HepG2 (cell line): ENCODE measurements around the gene NAALADL1. TPM values are rescaled to one million over a fixed set of nuclear protein-coding genes. Genes with fewer than 3 reads are reported as not detected.

Source experiments
- HMG20B ChIP-seq: conservative IDR thresholded peaks from 2 replicates; pipeline ENCODE4 v1.6.1; 2016; ENCODE audit warnings: missing genetic modification reagents, missing compliant biosample characterization
- MAZ ChIP-seq, 2 experiments: sonication (generic) in 1 of 2; formaldehyde crosslinking in 1 of 2; IDR thresholded peaks; 2 replicates each; pipeline versions ENCODE4 v1.5.0 to v1.6.1; 2012 to 2020; ENCODE audit warnings: low read depth in 2 of 2, mild to moderate bottlenecking in 2 of 2, borderline replicate concordance in 1 of 2, improper control_type of control experiment in 1 of 2, low read length in 1 of 2, missing genetic modification reagents in 1 of 2, moderate library complexity in 1 of 2
- MYC ChIP-seq: sonication (generic); formaldehyde crosslinking; IDR thresholded peaks from 2 replicates; pipeline ENCODE4 v1.9.0; 2021; ENCODE audit warnings: missing genetic modification reagents, borderline replicate concordance
- RXRB ChIP-seq: IDR thresholded peaks from 2 replicates; pipeline ENCODE4 v1.6.1; 2016; ENCODE audit warnings: borderline replicate concordance, missing genetic modification reagents, missing compliant biosample characterization
- TAF1 ChIP-seq: sonication (generic); formaldehyde crosslinking; IDR thresholded peaks from 2 replicates; pipeline ENCODE4 v1.4.0; 2020; ENCODE audit warnings: missing genetic modification reagents
- TBX3 ChIP-seq: fragments of 450-650 bp; IDR thresholded peaks from 2 replicates; pipeline ENCODE4 v1.6.1; 2017; ENCODE audit warnings: antibody characterized with exemption, mild to moderate bottlenecking, inconsistent platforms, borderline replicate concordance
- TOE1 ChIP-seq: sonication (generic); formaldehyde crosslinking; IDR thresholded peaks from 2 replicates; pipeline ENCODE4 v1.4.0; 2020; ENCODE audit warnings: mild to moderate bottlenecking, missing genetic modification reagents
- ZBTB10 ChIP-seq: sonication (generic); formaldehyde crosslinking; IDR thresholded peaks from 2 replicates; pipeline ENCODE4 v1.4.0; 2020; ENCODE audit warnings: missing genetic modification reagents, borderline replicate concordance
- ZBTB7B ChIP-seq: sonication (generic); formaldehyde crosslinking; IDR thresholded peaks from 2 replicates; pipeline ENCODE4 v1.4.0; 2020; ENCODE audit warnings: missing genetic modification reagents
- ZC3H13 ChIP-seq: sonication (generic); formaldehyde crosslinking; IDR thresholded peaks from 2 replicates; pipeline ENCODE4 v1.8.1; 2023; ENCODE audit warnings: mild to moderate bottlenecking, missing genetic modification reagents, moderate library complexity
- ZNF253 ChIP-seq: sonication (generic); formaldehyde crosslinking; IDR thresholded peaks from 2 replicates; pipeline ENCODE4 v1.8.0; 2022; ENCODE audit warnings: mild to moderate bottlenecking, missing genetic modification reagents, borderline replicate concordance
- ZNF839 ChIP-seq: sonication (generic); formaldehyde crosslinking; IDR thresholded peaks from 2 replicates; pipeline ENCODE4 v1.4.0; 2020; ENCODE audit warnings: missing genetic modification reagents, mild to moderate bottlenecking, borderline replicate concordance
- ZSCAN31 ChIP-seq: sonication (generic); formaldehyde crosslinking; IDR thresholded peaks from 2 replicates; pipeline ENCODE4 v1.5.0; 2020; ENCODE audit warnings: low read depth, mild to moderate bottlenecking, missing genetic modification reagents
- polyA plus RNA-seq, 8 experiments: library from polyadenylated mRNA; depleted of rRNA in 3 of 8; stranded (reverse) in 7 of 8; unstranded in 1 of 8; fragments of >200 nt; fragmentation: Illumina TruSeq in 4 of 8; extraction: Trizol in 4 of 8; gene quantifications; 2 replicates each; pipeline versions ENCODE4 v1.2.1 to v1.2.3, GENCODE V29; 2011 to 2016; ENCODE audit warnings: low read depth in 4 of 8, missing spikeins in 1 of 8, mixed read lengths in 1 of 8; ENCODE audit not compliant: insufficient read depth in 1 of 8
- total RNA-seq, 5 experiments: library from RNA; depleted of rRNA; stranded (reverse); fragments of >200 nt; fragmentation: Illumina TruSeq; extraction: Trizol; gene quantifications; 2 replicates each; pipeline ENCODE4 v1.2.3, GENCODE V29; 2016; ENCODE audit warnings: low read depth in 1 of 5
- TF ChIP-seq, protein P1 (sequence below): sonication (generic); formaldehyde crosslinking; IDR thresholded peaks from 2 replicates; pipeline ENCODE4 v1.4.0; 2020; ENCODE audit warnings: missing genetic modification reagents
- TF ChIP-seq, protein P2 (sequence below): sonication (generic); formaldehyde crosslinking; IDR thresholded peaks from 2 replicates; pipeline ENCODE4 v1.4.0; 2020; ENCODE audit warnings: missing genetic modification reagents, borderline replicate concordance

NAALADL1 gene
- total and polyA plus RNA-seq, 2 of the 13 experiments (the other 11 are each of a cell fraction or from before 2014, with no cell fraction given) = 9.3 to 33.9 TPM

DNA sequence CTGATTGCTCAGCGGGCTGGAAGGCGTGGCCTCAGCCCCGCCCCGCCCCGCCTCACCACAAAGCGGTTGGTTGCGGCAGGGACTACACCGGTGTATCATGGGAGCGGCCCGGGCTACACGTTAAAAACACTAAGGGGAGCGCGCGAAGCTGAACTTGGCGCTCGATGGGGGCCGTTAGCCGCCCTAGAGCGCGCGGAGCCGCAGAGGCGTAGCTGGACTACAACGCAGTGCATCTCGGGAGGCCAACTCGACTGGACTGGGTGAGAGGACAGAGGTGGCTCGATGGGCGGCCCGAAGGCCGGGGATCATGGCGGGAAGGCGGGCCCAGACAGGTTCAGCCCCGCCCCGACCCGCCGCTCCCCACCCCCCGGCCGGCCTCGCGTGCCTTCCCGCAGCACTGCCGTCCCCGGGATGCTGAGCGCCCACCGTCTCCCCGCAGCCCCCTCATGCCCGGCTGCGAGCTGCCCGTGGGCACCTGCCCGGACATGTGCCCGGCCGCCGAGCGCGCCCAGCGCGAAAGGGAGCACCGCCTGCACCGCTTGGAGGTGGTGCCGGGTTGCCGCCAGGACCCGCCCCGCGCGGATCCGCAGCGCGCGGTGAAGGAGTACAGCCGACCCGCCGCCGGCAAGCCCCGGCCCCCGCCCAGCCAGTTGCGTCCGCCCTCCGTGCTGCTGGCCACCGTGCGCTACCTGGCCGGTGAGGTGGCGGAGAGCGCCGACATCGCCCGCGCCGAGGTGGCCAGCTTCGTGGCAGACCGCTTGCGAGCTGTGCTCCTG, 17.3 kb downstream of the NAALADL1 start, which contains the start of gene SAC3D1 (continued):
- TF ChIP-seq ZNF253 (CRISPR knock-in tag) = 0 out of 2 replicates have a peak, but pooled peaks have one; percentile 17
- no peak for TF ChIP-seq ZBTB10 (CRISPR knock-in tag)
- TF ChIP-seq ZBTB7B (CRISPR knock-in tag) = peak; percentile 66; the same call in 1 of the 2 replicates
- no peak for TF ChIP-seq HMG20B (CRISPR knock-in tag)
- TF ChIP-seq, protein P1, sequence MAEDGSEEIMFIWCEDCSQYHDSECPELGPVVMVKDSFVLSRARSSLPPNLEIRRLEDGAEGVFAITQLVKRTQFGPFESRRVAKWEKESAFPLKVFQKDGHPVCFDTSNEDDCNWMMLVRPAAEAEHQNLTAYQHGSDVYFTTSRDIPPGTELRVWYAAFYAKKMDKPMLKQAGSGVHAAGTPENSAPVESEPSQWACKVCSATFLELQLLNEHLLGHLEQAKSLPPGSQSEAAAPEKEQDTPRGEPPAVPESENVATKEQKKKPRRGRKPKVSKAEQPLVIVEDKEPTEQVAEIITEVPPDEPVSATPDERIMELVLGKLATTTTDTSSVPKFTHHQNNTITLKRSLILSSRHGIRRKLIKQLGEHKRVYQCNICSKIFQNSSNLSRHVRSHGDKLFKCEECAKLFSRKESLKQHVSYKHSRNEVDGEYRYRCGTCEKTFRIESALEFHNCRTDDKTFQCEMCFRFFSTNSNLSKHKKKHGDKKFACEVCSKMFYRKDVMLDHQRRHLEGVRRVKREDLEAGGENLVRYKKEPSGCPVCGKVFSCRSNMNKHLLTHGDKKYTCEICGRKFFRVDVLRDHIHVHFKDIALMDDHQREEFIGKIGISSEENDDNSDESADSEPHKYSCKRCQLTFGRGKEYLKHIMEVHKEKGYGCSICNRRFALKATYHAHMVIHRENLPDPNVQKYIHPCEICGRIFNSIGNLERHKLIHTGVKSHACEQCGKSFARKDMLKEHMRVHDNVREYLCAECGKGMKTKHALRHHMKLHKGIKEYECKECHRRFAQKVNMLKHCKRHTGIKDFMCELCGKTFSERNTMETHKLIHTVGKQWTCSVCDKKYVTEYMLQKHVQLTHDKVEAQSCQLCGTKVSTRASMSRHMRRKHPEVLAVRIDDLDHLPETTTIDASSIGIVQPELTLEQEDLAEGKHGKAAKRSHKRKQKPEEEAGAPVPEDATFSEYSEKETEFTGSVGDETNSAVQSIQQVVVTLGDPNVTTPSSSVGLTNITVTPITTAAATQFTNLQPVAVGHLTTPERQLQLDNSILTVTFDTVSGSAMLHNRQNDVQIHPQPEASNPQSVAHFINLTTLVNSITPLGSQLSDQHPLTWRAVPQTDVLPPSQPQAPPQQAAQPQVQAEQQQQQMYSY (CRISPR knock-in tag) = 0 out of 2 replicates have a peak, but pooled peaks have one; percentile 20
- peak; percentile 65 for TF ChIP-seq MYC (CRISPR knock-in tag)
- peak; percentile 52; the same call in 1 of the 2 replicates for TF ChIP-seq TAF1 (CRISPR knock-in tag)
- TF ChIP-seq ZC3H13 = 0 out of 2 replicates have a peak, but pooled peaks have one; percentile 60
- TF ChIP-seq ZNF839 (CRISPR knock-in tag) = no peak
- TF ChIP-seq TOE1 (CRISPR knock-in tag) = no peak
- TF ChIP-seq, protein P2, sequence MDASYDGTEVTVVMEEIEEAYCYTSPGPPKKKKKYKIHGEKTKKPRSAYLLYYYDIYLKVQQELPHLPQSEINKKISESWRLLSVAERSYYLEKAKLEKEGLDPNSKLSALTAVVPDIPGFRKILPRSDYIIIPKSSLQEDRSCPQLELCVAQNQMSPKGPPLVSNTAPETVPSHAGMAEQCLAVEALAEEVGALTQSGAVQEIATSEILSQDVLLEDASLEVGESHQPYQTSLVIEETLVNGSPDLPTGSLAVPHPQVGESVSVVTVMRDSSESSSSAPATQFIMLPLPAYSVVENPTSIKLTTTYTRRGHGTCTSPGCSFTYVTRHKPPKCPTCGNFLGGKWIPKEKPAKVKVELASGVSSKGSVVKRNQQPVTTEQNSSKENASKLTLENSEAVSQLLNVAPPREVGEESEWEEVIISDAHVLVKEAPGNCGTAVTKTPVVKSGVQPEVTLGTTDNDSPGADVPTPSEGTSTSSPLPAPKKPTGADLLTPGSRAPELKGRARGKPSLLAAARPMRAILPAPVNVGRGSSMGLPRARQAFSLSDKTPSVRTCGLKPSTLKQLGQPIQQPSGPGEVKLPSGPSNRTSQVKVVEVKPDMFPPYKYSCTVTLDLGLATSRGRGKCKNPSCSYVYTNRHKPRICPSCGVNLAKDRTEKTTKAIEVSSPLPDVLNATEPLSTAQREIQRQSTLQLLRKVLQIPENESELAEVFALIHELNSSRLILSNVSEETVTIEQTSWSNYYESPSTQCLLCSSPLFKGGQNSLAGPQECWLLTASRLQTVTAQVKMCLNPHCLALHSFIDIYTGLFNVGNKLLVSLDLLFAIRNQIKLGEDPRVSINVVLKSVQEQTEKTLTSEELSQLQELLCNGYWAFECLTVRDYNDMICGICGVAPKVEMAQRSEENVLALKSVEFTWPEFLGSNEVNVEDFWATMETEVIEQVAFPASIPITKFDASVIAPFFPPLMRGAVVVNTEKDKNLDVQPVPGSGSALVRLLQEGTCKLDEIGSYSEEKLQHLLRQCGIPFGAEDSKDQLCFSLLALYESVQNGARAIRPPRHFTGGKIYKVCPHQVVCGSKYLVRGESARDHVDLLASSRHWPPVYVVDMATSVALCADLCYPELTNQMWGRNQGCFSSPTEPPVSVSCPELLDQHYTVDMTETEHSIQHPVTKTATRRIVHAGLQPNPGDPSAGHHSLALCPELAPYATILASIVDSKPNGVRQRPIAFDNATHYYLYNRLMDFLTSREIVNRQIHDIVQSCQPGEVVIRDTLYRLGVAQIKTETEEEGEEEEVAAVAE (CRISPR knock-in tag) = peak; percentile 38; the same call in 1 of the 2 replicates
- peak; percentile 49; the same call in 1 of the 2 replicates for TF ChIP-seq TBX3
- peak; percentile 41; the same call in 1 of the 2 replicates for TF ChIP-seq MAZ (IDR thresholded peaks at IDR 0.05; ENCODE audit: borderline replicate concordance, low read depth, low read length)
- TF ChIP-seq MAZ (CRISPR knock-in tag; IDR thresholded peaks at IDR 0.05; ENCODE audit: low read depth) = peak; percentile 12; the same call in 1 of the 2 replicates
- peak; percentile 46; the same call in 1 of the 2 replicates for TF ChIP-seq RXRB
- no peak; the same call in 1 of the 2 replicates for TF ChIP-seq ZSCAN31 (CRISPR knock-in tag)
